Panc1 (cell line): ENCODE data around the gene EGFLAM. TPM values are rescaled to one million over a fixed set of nuclear protein-coding genes. Genes with fewer than 3 reads are reported as not detected.
A peak's percentile ranks its signal among the peaks of the same experiment; 100 is the strongest.

Experiments
- ATAC-seq: fragments of 200-7000 bp; cut with Tn5 transposase; 2 replicates; pipeline ENCODE4 v1.9.1; 2020; ENCODE audit warnings: mild to moderate bottlenecking, moderate library complexity
- BruUV-seq: library from RNA; stranded (reverse); fragments of 400-500 nt; replicated peaks from 2 replicates; lab custom pipeline; 2021; lab: Mats Ljungman, UMichigan
- CTCF ChIA-PET: fragments of 300-600 bp; sonication (Branson Sonifier 250); formaldehyde crosslinking; loops from one replicate; lab custom pipeline; 2022; ENCODE audit warnings: antibody characterized with exemption; lab: Charles Lee
- POLR2A ChIA-PET: fragments of 300-600 bp; sonication (Branson Sonifier 250); formaldehyde crosslinking; loops from one replicate; lab custom pipeline; 2022; ENCODE audit warnings: antibody characterized with exemption; lab: Charles Lee
- DNase-seq: peaks from one replicate; pipeline ENCODE4 v3.0.0-alpha.2; 2010; ENCODE audit warnings: low read depth, low spot score
- H3K27ac ChIP-seq: 2 replicates; pipeline ENCODE4 v1.5.1; 2011; ENCODE audit warnings: mild to moderate bottlenecking, low read length, inconsistent platforms
- H3K27me3 ChIP-seq: fragments of 200-500 bp; sonication (Bioruptor generic); 2 replicates; pipeline ENCODE4 v1.6.0; 2014; ENCODE audit warnings: low read length, inconsistent platforms; ENCODE audit not compliant: control insufficient read depth, insufficient read depth
- H3K36me3 ChIP-seq: fragments of 200-500 bp; sonication (Bioruptor generic); 2 replicates; pipeline ENCODE4 v1.5.1; 2014; ENCODE audit warnings: inconsistent platforms, mild to moderate bottlenecking, low read length, moderate library complexity; ENCODE audit not compliant: control insufficient read depth, insufficient read depth
- H3K4me1 ChIP-seq: 2 replicates; pipeline ENCODE4 v1.5.1; 2011; ENCODE audit warnings: inconsistent platforms, mild to moderate bottlenecking, low read length, moderate library complexity; ENCODE audit not compliant: control insufficient read depth, insufficient read depth
- H3K4me3 ChIP-seq, 2 experiments: 2 replicates each; pipeline ENCODE4 v1.5.1; 2011 to 2012; ENCODE audit warnings: low read depth in 2 of 2, low read length in 2 of 2, mild to moderate bottlenecking in 2 of 2, inconsistent platforms in 1 of 2, moderate library complexity in 1 of 2
- H3K9me3 ChIP-seq: fragments of 200-500 bp; sonication (Bioruptor generic); 2 replicates; pipeline ENCODE4 v1.5.1; 2014; ENCODE audit warnings: low read depth, mild to moderate bottlenecking, inconsistent platforms, low read length, moderate library complexity; ENCODE audit not compliant: control insufficient read depth, insufficient read depth
- POLR2AphosphoS5 ChIP-seq: IDR thresholded peaks from 2 replicates; pipeline ENCODE4 v1.6.1; 2012; ENCODE audit warnings: mild to moderate bottlenecking, low read depth, low read length, moderate library complexity
- SIN3A ChIP-seq: IDR thresholded peaks from 2 replicates; pipeline ENCODE4 v1.6.1; 2012; ENCODE audit warnings: low read depth, mild to moderate bottlenecking, low read length, moderate library complexity, borderline replicate concordance; ENCODE audit not compliant: insufficient read depth
- TCF7L2 ChIP-seq: IDR thresholded peaks from 2 replicates; pipeline ENCODE4 v1.6.1; 2011; ENCODE audit warnings: mild to moderate bottlenecking, low read depth, low read length, inconsistent platforms
- in situ Hi-C: cut with HindIII; loops from 2 replicates; pipeline ENCODE4 v1.10.0; 2016; ENCODE audit warnings: low sequenced_read_pairs, low pct_unique_long_range_greater_than_20kb
- intact Hi-C: fragments of 100-400 bp; cut with micrococcal nuclease; formaldehyde crosslinking; loops from one replicate; pipeline ENCODE4 v1.10.0; 2022; ENCODE audit not compliant: unreplicated experiment
- total RNA-seq: library from RNA; stranded (reverse); gene quantifications from one replicate; pipeline ENCODE4 v1.2.1, GENCODE V29; 2021; ENCODE audit not compliant: unreplicated experiment
- TF ChIP-seq, protein P1 (sequence below): fragments of 450-650 bp; IDR thresholded peaks from 2 replicates; pipeline ENCODE4 v1.5.1; 2017; ENCODE audit warnings: mild to moderate bottlenecking
- TF ChIP-seq, protein P2 (sequence below), 2 experiments: IDR thresholded peaks; 2 replicates each; pipeline ENCODE4 v1.6.1; 2011 to 2012; ENCODE audit warnings: low read depth in 2 of 2, control low read depth in 1 of 2, low read length in 1 of 2, mild to moderate bottlenecking in 1 of 2, moderate library complexity in 1 of 2; ENCODE audit not compliant: insufficient read depth in 1 of 2

EGFLAM gene
- total RNA-seq, 1 experiment from 2014 or later, result 14.8 TPM

GRCh38 chr5:38445374-38446028 lies 187.1 kb downstream of the EGFLAM start:
- intact Hi-C loops (no loop called here), in situ Hi-C loops (no loop called here)
- ChIA-PET POLR2A (interaction anchor here (0.6 kb wide), 1 partner anchor 30 kb away, joined by 3 read pairs; no protein-coding TSS in a partner anchor), CTCF (interaction anchor here (0.6 to 1.1 kb wide), 2 partner anchors 45 to 364 kb away, joined by 3 to 15 read pairs; no protein-coding TSS in a partner anchor)
- Histone ChIP-seq H3K4me1 (0 out of 2 replicates have a peak, but pooled peaks cover 10% of the 10 kb centered on the region), H3K36me3 (no peaks in the 10 kb centered on the region), H3K9me3 (no peaks in the 10 kb centered on the region), H3K4me3 (peak overlapping the region; percentile 52 to 73), H3K27me3 (no peaks in the 10 kb centered on the region), H3K27ac (peak overlapping the region; percentile 82)
- no peak for DNase-seq
- peak; percentile 82 for ATAC-seq
- BruUV-seq, result no TSS peak
- TF ChIP-seq, protein P1, sequence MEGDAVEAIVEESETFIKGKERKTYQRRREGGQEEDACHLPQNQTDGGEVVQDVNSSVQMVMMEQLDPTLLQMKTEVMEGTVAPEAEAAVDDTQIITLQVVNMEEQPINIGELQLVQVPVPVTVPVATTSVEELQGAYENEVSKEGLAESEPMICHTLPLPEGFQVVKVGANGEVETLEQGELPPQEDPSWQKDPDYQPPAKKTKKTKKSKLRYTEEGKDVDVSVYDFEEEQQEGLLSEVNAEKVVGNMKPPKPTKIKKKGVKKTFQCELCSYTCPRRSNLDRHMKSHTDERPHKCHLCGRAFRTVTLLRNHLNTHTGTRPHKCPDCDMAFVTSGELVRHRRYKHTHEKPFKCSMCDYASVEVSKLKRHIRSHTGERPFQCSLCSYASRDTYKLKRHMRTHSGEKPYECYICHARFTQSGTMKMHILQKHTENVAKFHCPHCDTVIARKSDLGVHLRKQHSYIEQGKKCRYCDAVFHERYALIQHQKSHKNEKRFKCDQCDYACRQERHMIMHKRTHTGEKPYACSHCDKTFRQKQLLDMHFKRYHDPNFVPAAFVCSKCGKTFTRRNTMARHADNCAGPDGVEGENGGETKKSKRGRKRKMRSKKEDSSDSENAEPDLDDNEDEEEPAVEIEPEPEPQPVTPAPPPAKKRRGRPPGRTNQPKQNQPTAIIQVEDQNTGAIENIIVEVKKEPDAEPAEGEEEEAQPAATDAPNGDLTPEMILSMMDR, result no peak
- TF ChIP-seq, protein P2, sequence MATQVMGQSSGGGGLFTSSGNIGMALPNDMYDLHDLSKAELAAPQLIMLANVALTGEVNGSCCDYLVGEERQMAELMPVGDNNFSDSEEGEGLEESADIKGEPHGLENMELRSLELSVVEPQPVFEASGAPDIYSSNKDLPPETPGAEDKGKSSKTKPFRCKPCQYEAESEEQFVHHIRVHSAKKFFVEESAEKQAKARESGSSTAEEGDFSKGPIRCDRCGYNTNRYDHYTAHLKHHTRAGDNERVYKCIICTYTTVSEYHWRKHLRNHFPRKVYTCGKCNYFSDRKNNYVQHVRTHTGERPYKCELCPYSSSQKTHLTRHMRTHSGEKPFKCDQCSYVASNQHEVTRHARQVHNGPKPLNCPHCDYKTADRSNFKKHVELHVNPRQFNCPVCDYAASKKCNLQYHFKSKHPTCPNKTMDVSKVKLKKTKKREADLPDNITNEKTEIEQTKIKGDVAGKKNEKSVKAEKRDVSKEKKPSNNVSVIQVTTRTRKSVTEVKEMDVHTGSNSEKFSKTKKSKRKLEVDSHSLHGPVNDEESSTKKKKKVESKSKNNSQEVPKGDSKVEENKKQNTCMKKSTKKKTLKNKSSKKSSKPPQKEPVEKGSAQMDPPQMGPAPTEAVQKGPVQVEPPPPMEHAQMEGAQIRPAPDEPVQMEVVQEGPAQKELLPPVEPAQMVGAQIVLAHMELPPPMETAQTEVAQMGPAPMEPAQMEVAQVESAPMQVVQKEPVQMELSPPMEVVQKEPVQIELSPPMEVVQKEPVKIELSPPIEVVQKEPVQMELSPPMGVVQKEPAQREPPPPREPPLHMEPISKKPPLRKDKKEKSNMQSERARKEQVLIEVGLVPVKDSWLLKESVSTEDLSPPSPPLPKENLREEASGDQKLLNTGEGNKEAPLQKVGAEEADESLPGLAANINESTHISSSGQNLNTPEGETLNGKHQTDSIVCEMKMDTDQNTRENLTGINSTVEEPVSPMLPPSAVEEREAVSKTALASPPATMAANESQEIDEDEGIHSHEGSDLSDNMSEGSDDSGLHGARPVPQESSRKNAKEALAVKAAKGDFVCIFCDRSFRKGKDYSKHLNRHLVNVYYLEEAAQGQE (IDR thresholded peaks at IDR 0.05; ENCODE audit: insufficient read depth in 1 of 2, low read depth in 2 of 2, low read length in 1 of 2), result no peak
- TF ChIP-seq TCF7L2 (no peak), SIN3A (no peak), POLR2AphosphoS5 (no peak)

DNA sequence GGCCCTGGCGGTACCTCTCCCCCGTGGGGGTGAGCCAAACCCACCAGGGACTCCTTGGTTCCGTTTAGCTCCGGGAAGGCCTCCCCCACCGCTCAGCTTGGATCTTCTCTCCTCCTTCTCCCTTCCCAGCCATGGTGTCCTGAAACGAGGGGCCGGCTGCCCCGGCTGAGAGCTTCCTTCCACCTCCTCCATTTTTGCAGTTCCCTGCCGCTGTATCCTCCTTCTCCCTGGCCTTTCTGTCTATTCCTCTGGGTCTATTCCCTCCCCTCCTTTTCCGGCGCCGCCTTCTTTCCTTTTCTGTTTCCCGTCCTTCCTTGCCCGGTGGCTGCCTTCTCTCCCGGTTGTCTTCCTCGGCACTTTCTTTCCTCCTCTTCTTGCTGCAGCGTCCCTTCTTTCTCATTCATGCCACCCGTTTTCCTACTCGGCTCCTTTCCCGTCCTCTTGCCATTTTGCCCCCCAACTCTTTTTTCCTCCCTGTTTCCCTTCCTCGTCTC lies 187.7 kb downstream of the EGFLAM start:
- POLR2A ChIA-PET, result no interaction called here
- H3K27me3 ChIP-seq, result no peaks in the 10 kb centered on the region
- H3K27ac ChIP-seq, result peak overlapping the region; percentile 82
- intact Hi-C loops (no loop called here), in situ Hi-C loops (no loop called here)
- ATAC-seq (peak; percentile 62), DNase-seq (no peak)
- no peaks in the 10 kb centered on the region for H3K9me3 ChIP-seq
- no peaks in the 10 kb centered on the region for H3K36me3 ChIP-seq
- TF ChIP-seq, protein P2 (IDR thresholded peaks at IDR 0.05; ENCODE audit: insufficient read depth in 1 of 2, low read depth in 2 of 2, low read length in 1 of 2), result no peak
- no peak for TF ChIP-seq SIN3A
- no peak for TF ChIP-seq POLR2AphosphoS5
- TF ChIP-seq, protein P1, result no peak
- no peak for TF ChIP-seq TCF7L2
- no TSS peak for BruUV-seq
- 0 out of 2 replicates have a peak, but pooled peaks cover 10% of the 10 kb centered on the region for H3K4me1 ChIP-seq
- CTCF ChIA-PET, result interaction anchor here (0.6 to 1.1 kb wide), 2 partner anchors 364 to 368 kb away, joined by 3 read pairs; no protein-coding TSS in a partner anchor
- H3K4me3 ChIP-seq, result peak overlapping the region; percentile 52 to 73
